ENCODE data around the gene PLEKHA6. TPM values are rescaled to one million over a fixed set of nuclear protein-coding genes. Genes with fewer than 3 reads are reported as not detected.

The PLEKHA6 gene
- polyA plus RNA-seq, 3 donors, result 0.08 TPM; not detected in 1

GRCh38 chr1:204277563-204278219, 82.0 kb downstream of the PLEKHA6 start:
- no peaks in the 10 kb centered on the region for H3K9me3 ChIP-seq (replicated peaks in 1 of 2; ENCODE audit: control insufficient read depth in 1 of 2, insufficient read depth in 1 of 2, low read length in 2 of 2)

GRCh38 chr1:204275695-204276370, 83.9 kb downstream of the PLEKHA6 start:
- 97% methylated on average over 7 of the region's 9 CpGs for WGBS (ENCODE audit: insufficient coverage)
- H3K27ac Mint-ChIP-seq, result no peak overlapping the region
- no peak for DNase-seq
- H3K27me3 Mint-ChIP-seq (ENCODE audit: low read depth in 3 of 3), result peaks cover 0 to 4% (median 2%) of the 10 kb centered on the region in 3 donors
- Histone ChIP-seq H3K79me2 (ENCODE audit: insufficient read depth, low read length) (no peaks in the 10 kb centered on the region), H3K4me3 (replicated peaks in 1 of 3; ENCODE audit: low read depth in 2 of 3, low read length in 3 of 3) (no peak overlapping the region), H3K4me1 (ENCODE audit: control insufficient read depth in 1 of 2, insufficient read depth in 2 of 2, low read length in 2 of 2) (peaks cover 28 to 31% of the 10 kb centered on the region in 2 donors), H3K27me3 (ENCODE audit: control insufficient read depth in 2 of 2, insufficient read depth in 2 of 2, low read length in 2 of 2) (no peaks in the 10 kb centered on the region), H2AFZ (ENCODE audit: insufficient read depth, low read depth, low read length, poor library complexity, severe bottlenecking) (no peak overlapping the region), H4K20me1 (ENCODE audit: insufficient read depth, low read length) (no peaks in the 10 kb centered on the region), H3K4me2 (replicated peaks; ENCODE audit: extremely low read depth, low read length, poor library complexity, severe bottlenecking) (no peak overlapping the region), H3K27ac (ENCODE audit: low read depth in 1 of 2, low read length in 2 of 2) (no peak overlapping the region), H3K9ac (ENCODE audit: insufficient read depth, low read length, poor library complexity, severe bottlenecking) (no peak overlapping the region), H3K9me3 (replicated peaks in 1 of 2; ENCODE audit: control insufficient read depth in 1 of 2, insufficient read depth in 1 of 2, low read length in 2 of 2) (no peaks in the 10 kb centered on the region), H3K36me3 (replicated peaks in 1 of 2; ENCODE audit: control insufficient read depth in 1 of 2, insufficient read depth in 2 of 2, low read length in 2 of 2) (no peaks in the 10 kb centered on the region)
- no peak for TF ChIP-seq CTCF (IDR thresholded peaks at IDR 0.05)
- H3K4me3 Mint-ChIP-seq, result no peak overlapping the region
- intact Hi-C loops (cut with micrococcal nuclease), result no loop called here
- H3K4me1 Mint-ChIP-seq, result peaks cover 22% of the 10 kb centered on the region
- H3K9me3 Mint-ChIP-seq, result no peaks in the 10 kb centered on the region
- H3K36me3 Mint-ChIP-seq, result no peaks in the 10 kb centered on the region

More at GRCh38 chr1:204277563-204278219, 82.0 kb downstream of the PLEKHA6 start:
- Histone ChIP-seq H3K27ac (ENCODE audit: low read depth in 1 of 2, low read length in 2 of 2) (no peak overlapping the region), H3K36me3 (replicated peaks in 1 of 2; ENCODE audit: control insufficient read depth in 1 of 2, insufficient read depth in 2 of 2, low read length in 2 of 2) (no peaks in the 10 kb centered on the region), H3K9ac (ENCODE audit: insufficient read depth, low read length, poor library complexity, severe bottlenecking) (no peak overlapping the region), H2AFZ (ENCODE audit: insufficient read depth, low read depth, low read length, poor library complexity, severe bottlenecking) (no peak overlapping the region), H3K4me1 (ENCODE audit: control insufficient read depth in 1 of 2, insufficient read depth in 2 of 2, low read length in 2 of 2) (peaks cover 10 to 14% of the 10 kb centered on the region in 2 donors), H3K79me2 (ENCODE audit: insufficient read depth, low read length) (no peaks in the 10 kb centered on the region), H3K4me2 (replicated peaks; ENCODE audit: extremely low read depth, low read length, poor library complexity, severe bottlenecking) (no peak overlapping the region), H3K27me3 (ENCODE audit: control insufficient read depth in 2 of 2, insufficient read depth in 2 of 2, low read length in 2 of 2) (no peaks in the 10 kb centered on the region), H3K4me3 (replicated peaks in 1 of 3; ENCODE audit: low read depth in 2 of 3, low read length in 3 of 3) (no peak overlapping the region), H4K20me1 (ENCODE audit: insufficient read depth, low read length) (no peaks in the 10 kb centered on the region)
- intact Hi-C loops (cut with micrococcal nuclease), result no loop called here
- H3K36me3 Mint-ChIP-seq, result no peaks in the 10 kb centered on the region
- peak overlapping the region in 3 of 7 donors; percentile 1 to 79 (median 26) for H3K27ac Mint-ChIP-seq
- no peak overlapping the region for H3K4me3 Mint-ChIP-seq
- no peak for DNase-seq
- peaks cover 1 to 7% (median 6%) of the 10 kb centered on the region in 3 donors for H3K27me3 Mint-ChIP-seq (ENCODE audit: low read depth in 3 of 3)
- TF ChIP-seq CTCF (IDR thresholded peaks at IDR 0.05), result no peak
- peaks cover 22% of the 10 kb centered on the region for H3K4me1 Mint-ChIP-seq
- no peaks in the 10 kb centered on the region for H3K9me3 Mint-ChIP-seq
- WGBS (ENCODE audit: insufficient coverage), result 95% methylated on average over 8 of the region's 14 CpGs

Measured in CD14-positive monocyte (primary cell).